CD4-positive, alpha-beta T cell (primary cell): ENCODE measurements around the gene SH3RF3. TPM values are rescaled to one million over a fixed set of nuclear protein-coding genes. Genes with fewer than 3 reads are reported as not detected.

ENCODE experiments used
- ATAC-seq: fragments of 200-7000 bp; cut with Tn5 transposase; one replicate; pipeline ENCODE4 v1.10.0; 2022; ENCODE audit warnings: mild to moderate bottlenecking; ENCODE audit not compliant: poor library complexity
- CTCF ChIA-PET: fragments of 350-600 bp; sonication (Branson Sonifier 250); formaldehyde crosslinking; loops from one replicate; lab custom pipeline; 2021; ENCODE audit warnings: antibody characterized with exemption, inconsistent platforms; lab: Charles Lee
- POLR2A ChIA-PET: fragments of 350-600 bp; sonication (Branson Sonifier 250); formaldehyde crosslinking; loops from one replicate; lab custom pipeline; 2021; ENCODE audit warnings: antibody characterized with exemption, inconsistent platforms; lab: Charles Lee
- DNase-seq, 14 experiments: peaks; one replicate each; pipeline ENCODE4 v3.0.0-alpha.2; 2013 to 2020; ENCODE audit warnings: mixed read lengths in 2 of 14
- H3K27ac ChIP-seq, 2 donors: one replicate each; pipeline versions ENCODE4 v1.5.1 to v1.7.0; 2013; ENCODE audit warnings: low read length in 2 of 2, low read depth in 1 of 2, mild to moderate bottlenecking in 1 of 2
- H3K27me3 ChIP-seq, 2 experiments: 1 replicate in 1 of 2; 2 replicates in 1 of 2; pipeline versions ENCODE4 v1.6.1 to v1.7.0; 2013; ENCODE audit warnings: low read length in 2 of 2, control low read depth in 1 of 2, mild to moderate bottlenecking in 1 of 2, moderate library complexity in 1 of 2; ENCODE audit not compliant: insufficient read depth in 2 of 2, control insufficient read depth in 1 of 2
- H3K36me3 ChIP-seq: one replicate; pipeline ENCODE4 v1.6.1; 2013; ENCODE audit warnings: low read length, control low read depth; ENCODE audit not compliant: insufficient read depth
- H3K4me1 ChIP-seq: one replicate; pipeline ENCODE4 v1.6.1; 2013; ENCODE audit warnings: low read length, control low read depth; ENCODE audit not compliant: insufficient read depth
- H3K4me3 ChIP-seq: one replicate; pipeline ENCODE4 v1.5.1; 2013; ENCODE audit warnings: mild to moderate bottlenecking, low read length, moderate library complexity
- H3K9me3 ChIP-seq, 2 experiments: 1 replicate in 1 of 2; 2 replicates in 1 of 2; pipeline versions ENCODE4 v1.6.1 to v1.7.0; 2013; ENCODE audit warnings: low read length in 2 of 2, mild to moderate bottlenecking in 2 of 2, control low read depth in 1 of 2, moderate library complexity in 1 of 2; ENCODE audit not compliant: control insufficient read depth in 1 of 2, insufficient read depth in 1 of 2
- H3K27ac Mint-ChIP-seq: one replicate; pipeline ENCODE4 v1.8.0; 2020; ENCODE audit warnings: mixed read lengths
- H3K27me3 Mint-ChIP-seq: one replicate; pipeline ENCODE4 v1.8.0; 2021; ENCODE audit warnings: mixed read lengths
- H3K36me3 Mint-ChIP-seq: one replicate; pipeline ENCODE4 v1.8.0; 2021; ENCODE audit warnings: low read depth, mixed read lengths
- H3K4me1 Mint-ChIP-seq: one replicate; pipeline ENCODE4 v1.8.0; 2021; ENCODE audit warnings: low read depth, mixed read lengths
- H3K4me3 Mint-ChIP-seq: one replicate; pipeline ENCODE4 v1.8.0; 2020; ENCODE audit warnings: mild to moderate bottlenecking, mixed read lengths
- H3K9me3 Mint-ChIP-seq: one replicate; pipeline ENCODE4 v1.8.0; 2020; ENCODE audit warnings: mixed read lengths
- intact Hi-C, 2 experiments: fragments of 100-400 bp; cut with DNase I in 1 of 2; cut with micrococcal nuclease in 1 of 2; formaldehyde crosslinking; loops; one replicate each; pipeline versions ENCODE4 v1.15.1 to v1.9.0; 2023 to 2025; cut with DNase I, micrococcal nuclease
- total RNA-seq, 174 experiments: library from RNA in 2 of 174; stranded (reverse) in 2 of 174; gene quantifications; one replicate each; pipeline ENCODE4 v1.2.3 and lab custom pipeline; 2021 to 2026
- TF ChIP-seq, protein P1 (sequence below): fragments of 200-600 bp; IDR thresholded peaks from one replicate; pipeline ENCODE4 v1.8.0; 2022; ENCODE audit warnings: antibody characterized with exemption, mild to moderate bottlenecking

The SH3RF3 gene
- total RNA-seq, 2 experiments from 2014 or later, result 5.2 to 5.9 TPM

DNA sequence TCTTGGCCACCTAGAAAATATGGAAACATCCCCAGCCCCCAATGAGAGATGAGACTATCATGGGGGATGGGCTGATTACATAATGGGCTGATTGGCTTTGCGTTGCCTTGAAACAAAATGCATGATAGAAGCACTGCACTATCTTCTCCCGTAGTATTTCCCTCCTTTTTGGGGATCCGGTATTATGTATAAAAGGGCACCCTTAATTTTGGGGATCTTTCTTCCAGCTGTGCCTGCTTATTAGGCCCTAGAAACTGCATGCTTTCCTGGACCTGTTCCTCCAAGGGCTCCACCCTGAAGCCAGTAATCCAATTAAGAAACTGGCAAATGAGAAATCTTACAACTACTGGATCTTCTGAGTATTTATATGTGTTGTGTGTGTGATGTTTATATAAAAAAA lies 34.9 kb upstream of the SH3RF3 start:
- Histone ChIP-seq H3K9me3 (peaks cover 5 to 18% of the 10 kb centered on the region in 2 experiments), H3K4me1 (no peaks in the 10 kb centered on the region), H3K27ac (no peak overlapping the region), H3K36me3 (no peaks in the 10 kb centered on the region), H3K27me3 (no peaks in the 10 kb centered on the region), H3K4me3 (no peak overlapping the region)
- H3K27me3 Mint-ChIP-seq, result no peaks in the 10 kb centered on the region
- DNase-seq (no peak), ATAC-seq (no peak)
- TF ChIP-seq, protein P1, sequence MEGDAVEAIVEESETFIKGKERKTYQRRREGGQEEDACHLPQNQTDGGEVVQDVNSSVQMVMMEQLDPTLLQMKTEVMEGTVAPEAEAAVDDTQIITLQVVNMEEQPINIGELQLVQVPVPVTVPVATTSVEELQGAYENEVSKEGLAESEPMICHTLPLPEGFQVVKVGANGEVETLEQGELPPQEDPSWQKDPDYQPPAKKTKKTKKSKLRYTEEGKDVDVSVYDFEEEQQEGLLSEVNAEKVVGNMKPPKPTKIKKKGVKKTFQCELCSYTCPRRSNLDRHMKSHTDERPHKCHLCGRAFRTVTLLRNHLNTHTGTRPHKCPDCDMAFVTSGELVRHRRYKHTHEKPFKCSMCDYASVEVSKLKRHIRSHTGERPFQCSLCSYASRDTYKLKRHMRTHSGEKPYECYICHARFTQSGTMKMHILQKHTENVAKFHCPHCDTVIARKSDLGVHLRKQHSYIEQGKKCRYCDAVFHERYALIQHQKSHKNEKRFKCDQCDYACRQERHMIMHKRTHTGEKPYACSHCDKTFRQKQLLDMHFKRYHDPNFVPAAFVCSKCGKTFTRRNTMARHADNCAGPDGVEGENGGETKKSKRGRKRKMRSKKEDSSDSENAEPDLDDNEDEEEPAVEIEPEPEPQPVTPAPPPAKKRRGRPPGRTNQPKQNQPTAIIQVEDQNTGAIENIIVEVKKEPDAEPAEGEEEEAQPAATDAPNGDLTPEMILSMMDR, result no peak
- intact Hi-C loops, result no loop called here
- ChIA-PET CTCF (no interaction called here), POLR2A (no interaction called here)
- no peaks in the 10 kb centered on the region for H3K9me3 Mint-ChIP-seq
- no peaks in the 10 kb centered on the region for H3K36me3 Mint-ChIP-seq
- H3K27ac Mint-ChIP-seq, result no peak overlapping the region
- H3K4me1 Mint-ChIP-seq, result no peaks in the 10 kb centered on the region
- H3K4me3 Mint-ChIP-seq, result no peak overlapping the region

- Mint-ChIP-seq H3K4me3 (no peak overlapping the region), H3K27ac (no peak overlapping the region), H3K4me1 (peaks cover 19% of the 10 kb centered on the region), H3K9me3 (no peaks in the 10 kb centered on the region), H3K36me3 (no peaks in the 10 kb centered on the region), H3K27me3 (no peaks in the 10 kb centered on the region)
- DNase-seq (no peak), ATAC-seq (no peak)
- Histone ChIP-seq H3K36me3 (no peaks in the 10 kb centered on the region), H3K4me1 (peaks cover 10% of the 10 kb centered on the region), H3K27me3 (no peaks in the 10 kb centered on the region), H3K9me3 (peaks cover 5 to 12% of the 10 kb centered on the region in 2 experiments), H3K27ac (no peak overlapping the region), H3K4me3 (no peak overlapping the region)
- POLR2A ChIA-PET, result no interaction called here
- intact Hi-C loops, result no loop called here
- CTCF ChIA-PET, result no interaction called here
- TF ChIP-seq, protein P1, result no peak
Measured at GRCh38 chr2:109098251-109098920, 30.6 kb upstream of the SH3RF3 start.

DNA sequence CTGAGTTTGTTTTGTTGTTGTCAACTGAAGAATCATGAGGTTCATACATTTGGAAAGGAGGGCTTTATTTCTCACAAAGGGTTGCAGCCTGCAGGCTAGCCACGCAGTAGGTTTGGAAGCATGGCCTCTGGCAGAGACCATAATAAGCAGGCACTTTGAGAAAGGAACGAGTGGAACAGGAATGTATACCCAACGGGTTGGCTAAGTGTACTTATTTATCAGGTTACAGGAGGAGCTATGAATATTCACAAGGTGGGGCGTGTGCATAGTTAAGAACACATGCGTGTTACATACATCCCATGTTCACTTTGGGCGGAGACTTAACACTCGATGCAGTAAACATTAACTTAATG lies 30.1 kb upstream of the SH3RF3 start:
- POLR2A ChIA-PET, result no interaction called here
- TF ChIP-seq, protein P1, result no peak
- H3K9me3 Mint-ChIP-seq, result no peaks in the 10 kb centered on the region
- peaks cover 22% of the 10 kb centered on the region for H3K4me1 Mint-ChIP-seq
- no peaks in the 10 kb centered on the region for H3K27me3 Mint-ChIP-seq
- Histone ChIP-seq H3K27me3 (no peaks in the 10 kb centered on the region), H3K9me3 (peaks cover 5 to 9% of the 10 kb centered on the region in 2 experiments), H3K36me3 (no peaks in the 10 kb centered on the region), H3K27ac (no peak overlapping the region), H3K4me1 (peaks cover 10% of the 10 kb centered on the region), H3K4me3 (no peak overlapping the region)
- CTCF ChIA-PET, result no interaction called here
- no peak overlapping the region for H3K4me3 Mint-ChIP-seq
- intact Hi-C loops, result no loop called here
- no peaks in the 10 kb centered on the region for H3K36me3 Mint-ChIP-seq
- no peak overlapping the region for H3K27ac Mint-ChIP-seq
- ATAC-seq, result no peak
- DNase-seq, result no peak
